T47D (cell line): ENCODE measurements around the gene MAP3K21.
A peak's percentile ranks its signal among the peaks of the same experiment; 100 is the strongest.

Experiments used
- DNase-seq, 2 experiments: peaks; one replicate each; pipeline versions ENCODE4 v3.0.0 to v3.0.0-alpha.2; 2011 to 2012; ENCODE audit warnings: low read depth in 1 of 2, low spot score in 1 of 2
- JUND ChIP-seq: IDR thresholded peaks from 2 replicates; pipeline ENCODE4 v1.6.1; 2012; ENCODE audit warnings: low read depth
- in situ Hi-C: cut with HindIII; loops from 2 replicates; pipeline ENCODE4 v1.10.0; 2016; ENCODE audit warnings: low sequenced_read_pairs, low pct_unique_long_range_greater_than_20kb

Gene MAP3K21

DNA sequence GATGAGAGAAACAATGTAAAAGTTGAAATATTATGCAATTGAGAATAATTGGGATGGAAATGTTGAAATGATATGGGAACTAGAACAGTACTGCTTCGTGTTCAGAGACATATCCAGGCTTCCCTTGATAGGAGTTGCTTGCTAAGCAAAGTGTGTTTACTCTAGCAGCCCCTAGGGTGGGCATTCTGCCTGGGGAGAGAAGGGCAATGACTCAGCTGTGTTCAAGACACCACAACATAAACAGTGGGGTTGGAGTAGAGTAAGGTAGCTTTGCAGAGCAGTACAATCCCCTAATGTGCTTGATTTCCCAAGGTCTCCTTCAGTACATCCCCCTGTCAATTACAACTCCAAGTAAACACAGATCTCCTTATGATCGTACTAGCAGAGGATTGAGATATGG is 27.2 kb upstream of the MAP3K21 start:
- no peak for TF ChIP-seq JUND
- no peak for DNase-seq
- in situ Hi-C loops, result no loop called here

DNA sequence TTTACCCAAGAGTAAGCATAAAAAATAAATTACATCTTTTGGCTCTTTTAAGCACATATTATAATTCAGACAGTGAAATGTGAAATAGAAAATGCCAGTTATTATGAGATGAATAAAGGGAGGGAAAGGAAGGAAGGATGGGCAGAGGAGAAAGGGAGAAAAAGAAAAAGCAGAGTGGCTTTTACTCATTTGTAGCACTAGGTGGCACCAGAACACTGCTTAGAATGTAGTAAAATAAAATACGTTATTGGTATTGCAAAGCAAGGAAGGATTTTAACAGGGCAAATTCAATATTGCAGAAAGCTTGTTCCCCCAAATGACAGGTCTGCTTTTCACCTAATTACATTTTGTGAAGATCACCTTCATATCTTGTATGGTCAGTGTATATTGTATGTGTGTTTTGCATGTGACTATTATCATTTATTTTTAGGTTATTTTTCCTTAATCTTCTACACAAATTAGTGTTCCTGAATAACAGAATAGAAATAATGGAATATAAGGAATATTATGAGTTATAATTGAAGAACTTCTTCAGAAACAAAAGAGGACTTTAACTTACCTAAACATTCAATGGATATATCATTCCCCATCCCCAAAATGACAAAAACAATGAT is 22.9 kb upstream of the MAP3K21 start:
- DNase-seq, result peak in 1 of 2 experiments; percentile 58
- no peak for TF ChIP-seq JUND
- in situ Hi-C loops, result no loop called here

DNA sequence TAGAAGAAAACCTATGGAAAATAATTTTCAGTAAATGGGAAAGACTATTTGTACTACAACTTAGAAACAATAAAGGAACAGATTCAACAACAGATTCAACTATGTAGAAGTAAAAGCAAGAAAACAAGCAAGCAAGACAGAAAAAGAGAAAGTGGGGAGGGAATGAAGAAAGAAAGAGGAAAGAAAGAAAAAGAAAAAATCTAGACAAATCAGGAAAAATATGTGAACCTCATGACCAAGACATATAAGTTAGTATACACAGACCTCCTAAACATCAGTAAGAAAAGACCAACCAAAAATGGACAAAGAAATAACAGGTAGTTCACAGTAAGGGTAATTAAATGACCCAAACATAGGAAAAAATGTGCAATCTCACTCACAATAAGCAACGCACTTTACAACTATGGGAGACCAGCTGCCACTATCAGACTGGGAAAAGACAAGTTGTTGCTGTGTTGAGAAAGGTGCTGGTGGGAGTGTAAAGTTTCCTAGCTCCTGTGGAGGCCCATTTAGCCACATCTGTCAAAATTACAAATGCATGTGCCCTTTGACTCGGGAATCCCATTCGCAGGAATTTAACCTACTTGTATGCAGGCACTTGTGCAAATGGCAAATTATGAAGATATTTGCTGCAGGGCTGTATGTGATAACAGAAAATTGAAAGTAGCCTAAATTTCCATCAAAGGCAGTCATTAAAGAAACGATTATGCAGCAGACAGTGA is 13.9 kb upstream of the MAP3K21 start:
- DNase-seq, result no peak
- in situ Hi-C loops, result no loop called here
- TF ChIP-seq JUND, result no peak

- no peak for TF ChIP-seq JUND
- no peak for DNase-seq
- in situ Hi-C loops, result no loop called here
Observed at GRCh38 chr1:233315718-233316301, 11.7 kb upstream of the MAP3K21 start.

DNA sequence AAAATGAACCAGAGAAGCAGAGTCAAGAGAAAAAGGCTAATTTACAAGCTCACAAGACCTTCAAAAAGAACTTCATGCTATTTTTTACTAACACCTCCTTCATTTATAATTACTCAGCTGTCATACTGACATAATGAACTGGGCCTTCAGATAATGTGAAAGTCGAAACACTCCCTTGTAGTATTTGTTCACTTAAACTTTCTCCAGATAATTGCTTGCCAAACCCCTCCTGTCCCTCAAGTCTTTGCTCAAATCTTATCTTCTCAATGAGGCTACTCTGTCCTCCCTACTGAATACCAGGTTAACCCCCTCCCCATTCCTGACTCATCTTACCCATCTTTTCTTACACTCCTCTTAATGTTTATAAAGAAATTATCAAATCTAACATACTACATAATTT is 11.1 kb upstream of the MAP3K21 start:
- no peak for DNase-seq
- in situ Hi-C loops, result no loop called here
- no peak for TF ChIP-seq JUND

GRCh38 chr1:233319272-233319671 is 8.3 kb upstream of the MAP3K21 start:
- DNase-seq, result no peak
- no peak for TF ChIP-seq JUND
- in situ Hi-C loops, result no loop called here

- no peak for DNase-seq
- in situ Hi-C loops, result no loop called here
- no peak for TF ChIP-seq JUND
Observed at GRCh38 chr1:233320023-233320422, 7.5 kb upstream of the MAP3K21 start.

- DNase-seq, result no peak
- TF ChIP-seq JUND, result no peak
- in situ Hi-C loops, result no loop called here
Observed at GRCh38 chr1:233323718-233324117, 3.8 kb upstream of the MAP3K21 start.

- in situ Hi-C loops, result no loop called here
- TF ChIP-seq JUND, result no peak
- no peak for DNase-seq
Observed at GRCh38 chr1:233326319-233326718, 1.2 kb upstream of the MAP3K21 start.

DNA sequence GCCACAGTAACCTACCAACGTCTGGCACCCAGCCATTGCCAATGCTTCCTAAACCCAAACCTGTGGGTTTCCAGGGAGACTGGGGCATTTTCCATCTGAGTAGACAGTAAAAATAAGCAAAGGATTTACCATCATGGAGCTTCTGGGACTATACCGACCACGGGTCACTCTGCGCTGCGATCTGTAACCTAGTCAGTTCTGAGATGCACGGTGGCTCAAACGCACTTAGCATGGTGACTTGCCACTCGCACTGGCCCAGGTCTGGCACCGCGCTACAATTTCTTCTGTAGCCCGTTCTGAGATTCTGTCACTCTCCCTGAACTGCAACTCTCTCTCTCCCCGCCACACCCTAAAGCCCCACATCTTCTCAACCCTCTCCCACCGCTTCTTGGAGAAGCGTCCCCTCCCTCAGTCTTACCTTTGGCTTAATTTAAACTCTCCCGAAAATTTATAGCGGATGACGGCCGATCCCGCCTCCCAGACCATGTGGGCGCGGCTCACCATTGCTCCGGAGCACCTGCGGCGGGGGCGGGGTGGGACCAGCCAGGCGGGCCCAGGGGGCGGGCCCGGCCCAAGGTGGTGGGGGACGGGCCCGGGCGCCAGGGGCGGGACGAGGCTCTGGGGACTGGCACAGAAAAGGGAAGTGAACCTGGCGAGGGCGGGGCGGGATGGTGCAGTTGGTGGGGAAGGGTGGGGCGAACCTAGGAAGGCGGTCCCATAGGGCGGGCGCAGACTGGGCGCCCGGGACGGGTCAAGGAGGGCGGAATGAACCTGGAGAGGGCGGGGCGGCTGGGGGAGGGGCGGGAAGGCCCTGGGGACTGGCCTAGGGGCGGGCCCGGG is 493 bp upstream of the MAP3K21 start:
- in situ Hi-C loops, result no loop called here

GRCh38 chr1:233328142-233328921 is 808 bp downstream of the MAP3K21 start:
- in situ Hi-C loops, result no loop called here
- peak; percentile 24 to 66 for DNase-seq
- TF ChIP-seq JUND, result no peak

More for the DNA sequence above, 493 bp upstream of the MAP3K21 start:
- DNase-seq, result peak; percentile 85 to 99
- no peak for TF ChIP-seq JUND
